Measurements from ENCODE around the gene APOBEC3C.
"Not testable (repeated sequence)": the region's sequence is repeated elsewhere in the genome, so short reads cannot be mapped to it uniquely, and the experiment has no call there.

Gene APOBEC3C

DNA sequence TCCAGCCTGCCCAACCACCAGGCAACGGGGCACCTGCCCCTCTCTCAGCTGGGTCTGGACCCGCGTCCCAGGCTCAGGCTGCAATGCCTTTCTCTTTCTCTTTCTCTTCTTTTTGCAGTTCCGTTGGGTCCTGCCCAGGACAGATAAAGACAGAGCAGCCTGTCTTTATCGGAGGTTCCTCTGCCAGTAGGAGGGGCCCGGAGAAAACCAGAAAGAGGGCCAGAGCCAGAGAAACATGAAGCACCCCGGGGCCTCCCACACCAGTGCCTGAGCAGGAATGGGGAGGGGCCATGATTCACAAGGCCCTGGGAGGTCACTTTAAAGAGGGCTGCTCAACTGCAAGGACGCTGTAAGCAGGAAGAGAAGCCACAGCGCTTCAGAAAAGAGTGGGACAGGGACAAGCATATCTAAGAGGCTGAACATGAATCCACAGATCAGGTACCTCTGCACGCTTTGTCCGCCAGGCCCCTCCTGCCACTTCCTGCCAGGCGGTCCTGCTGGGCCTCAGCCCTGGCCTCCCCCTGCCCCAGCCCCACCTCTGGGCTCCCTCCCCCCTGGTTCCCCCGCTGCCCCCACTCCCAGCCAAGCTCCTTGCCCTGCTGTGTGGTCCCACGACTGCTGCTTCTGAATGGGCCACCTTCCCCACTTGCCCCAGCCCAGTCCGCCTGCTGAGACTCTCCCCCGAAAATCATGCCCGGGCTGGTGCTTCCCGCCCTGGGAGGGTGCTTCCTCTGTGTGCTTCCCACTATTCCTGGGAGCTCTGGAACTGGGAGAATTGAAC, at the start of gene APOBEC3C:
TSS of gene APOBEC3C (plus strand) at position 316 of the 781 bp plus-strand sequence. CDS start at position 422, 106 bp downstream.
- peak; percentile 66 to 67 for DNase-seq (ENCODE audit: low read depth in 2 of 2)

DNA sequence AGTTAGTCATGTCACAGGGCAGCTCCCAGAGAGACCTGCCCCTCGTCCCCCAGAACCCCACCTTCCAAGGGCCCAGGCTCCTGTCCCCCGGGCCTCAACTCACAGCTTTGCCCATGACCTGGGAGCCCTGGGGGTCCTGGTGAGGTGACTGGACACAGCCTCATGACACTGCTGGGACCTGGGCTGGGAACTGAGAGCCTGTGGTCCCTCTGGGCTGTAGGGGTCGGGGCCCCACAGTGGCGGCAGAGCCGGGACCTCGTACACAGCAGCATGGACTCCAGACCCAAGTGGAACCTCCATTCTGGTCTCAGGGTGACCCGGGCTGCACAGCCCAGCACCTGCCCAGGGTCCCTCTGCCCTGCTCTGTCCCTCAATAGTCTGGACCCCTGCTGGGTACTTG, 49.8 kb upstream of the APOBEC3C start:
- no peak for DNase-seq (ENCODE audit: low read depth in 2 of 2)

DNA sequence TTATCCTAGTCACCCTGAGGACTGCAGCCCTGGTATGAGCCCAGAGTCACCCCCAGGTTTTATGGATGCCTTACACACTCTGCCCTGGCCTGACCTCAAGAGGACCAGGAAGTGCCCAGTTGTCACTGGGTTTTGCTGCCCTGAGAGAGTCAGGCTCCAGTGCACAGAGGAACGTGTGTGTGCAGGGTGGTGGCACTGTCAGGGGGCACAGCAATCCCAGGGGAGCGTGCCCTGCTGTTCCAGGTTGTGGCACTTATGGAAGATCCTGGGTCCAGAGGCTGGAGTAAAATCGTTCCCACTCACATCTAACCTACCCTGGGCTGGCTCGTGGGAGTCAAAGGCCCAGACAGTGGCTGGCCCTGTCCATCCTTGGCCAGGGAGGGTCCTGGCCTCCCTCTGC, 49.1 kb upstream of the APOBEC3C start:
- DNase-seq (ENCODE audit: low read depth in 2 of 2), result no peak

GRCh38 chr22:38965614-38966379, 48.3 kb upstream of the APOBEC3C start:
- DNase-seq (ENCODE audit: low read depth in 2 of 2), result no peak

- DNase-seq (ENCODE audit: low read depth in 2 of 2), result no peak
Observed at GRCh38 chr22:38966380-38966702, 47.7 kb upstream of the APOBEC3C start.

DNA sequence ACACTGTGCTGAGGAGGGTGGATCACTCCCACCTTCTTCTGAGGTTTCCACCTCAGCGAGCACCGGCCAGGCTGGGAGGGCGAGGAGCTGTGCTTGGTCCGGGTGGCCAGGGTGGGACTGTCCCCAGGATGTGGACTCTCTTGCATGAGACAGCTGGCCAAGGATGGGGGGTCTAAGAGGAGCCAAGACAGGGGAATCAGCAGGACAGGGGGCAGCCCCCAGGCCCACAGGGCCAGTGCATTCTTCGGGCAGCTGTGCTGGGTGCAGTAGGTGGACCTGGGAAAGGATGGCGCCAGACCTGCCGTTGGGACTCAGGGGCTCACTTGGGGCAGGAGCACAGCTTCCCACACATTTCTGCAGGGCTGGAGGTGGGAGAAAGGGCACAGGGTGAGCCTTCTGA, 47.1 kb upstream of the APOBEC3C start:
- DNase-seq (ENCODE audit: low read depth in 2 of 2), result no peak

- DNase-seq (ENCODE audit: low read depth in 2 of 2), result no peak
Observed at GRCh38 chr22:38967451-38968450, 46.3 kb upstream of the APOBEC3C start.

DNA sequence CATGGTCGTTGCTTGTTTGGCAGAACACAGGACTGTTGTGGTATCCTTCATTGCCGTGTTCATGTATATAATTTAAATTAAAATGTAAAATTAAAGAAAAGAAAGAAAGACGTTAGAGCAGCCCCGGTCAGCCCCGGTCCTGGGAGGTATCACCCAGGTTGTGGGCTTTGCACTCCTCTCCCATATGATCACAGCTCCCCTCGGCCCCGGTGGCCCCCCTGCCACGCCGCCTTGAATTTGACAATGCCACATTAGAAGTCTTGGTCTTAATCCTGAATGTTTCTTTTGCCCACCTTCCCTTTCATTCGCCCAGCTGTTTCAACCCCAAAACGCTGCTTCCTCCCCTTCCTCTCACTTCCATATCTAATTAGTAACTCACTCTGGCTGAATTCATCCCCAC, 45.3 kb upstream of the APOBEC3C start:
- no peak for DNase-seq (ENCODE audit: low read depth in 2 of 2)

DNA sequence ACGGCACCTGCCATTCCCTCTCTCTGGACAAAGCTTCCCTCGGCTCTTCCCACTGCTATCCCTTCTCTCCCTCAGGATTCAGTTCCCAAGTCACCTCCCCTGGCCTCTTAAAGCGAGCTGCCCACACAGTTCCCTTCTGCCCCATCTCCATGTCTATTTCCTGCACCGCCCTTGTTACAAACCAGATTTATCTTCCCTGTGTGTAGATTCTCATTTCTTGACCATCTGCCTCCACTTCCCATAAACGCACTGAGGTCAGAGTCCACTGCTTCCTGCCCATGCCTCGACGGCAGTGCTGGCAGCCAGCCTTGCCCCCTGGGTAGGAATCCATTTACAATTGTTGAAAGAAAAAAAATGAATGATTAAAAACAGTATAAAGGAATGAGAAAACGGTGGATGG, 43.5 kb upstream of the APOBEC3C start:
- DNase-seq (ENCODE audit: low read depth in 2 of 2), result no peak

DNA sequence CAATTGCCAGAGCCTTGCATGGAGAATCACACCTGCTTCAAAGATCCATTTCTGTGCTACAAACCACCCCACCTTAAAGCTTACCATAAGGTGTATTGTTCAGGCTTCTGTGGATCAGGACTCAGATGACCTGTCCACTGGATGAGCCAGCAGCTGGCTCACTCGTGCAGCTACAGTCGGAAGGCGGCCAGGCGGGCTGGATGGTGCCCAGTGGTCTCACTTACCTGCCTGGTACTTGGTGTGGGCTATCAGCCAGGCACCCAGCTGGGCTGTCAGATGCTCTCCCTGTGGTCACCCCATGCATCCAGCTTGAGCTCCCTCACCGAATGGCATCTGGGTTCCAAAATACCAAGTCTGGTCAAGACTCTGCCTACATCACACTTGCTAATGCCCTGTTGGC, 42.9 kb upstream of the APOBEC3C start:
- no peak for DNase-seq (ENCODE audit: low read depth in 2 of 2)

DNA sequence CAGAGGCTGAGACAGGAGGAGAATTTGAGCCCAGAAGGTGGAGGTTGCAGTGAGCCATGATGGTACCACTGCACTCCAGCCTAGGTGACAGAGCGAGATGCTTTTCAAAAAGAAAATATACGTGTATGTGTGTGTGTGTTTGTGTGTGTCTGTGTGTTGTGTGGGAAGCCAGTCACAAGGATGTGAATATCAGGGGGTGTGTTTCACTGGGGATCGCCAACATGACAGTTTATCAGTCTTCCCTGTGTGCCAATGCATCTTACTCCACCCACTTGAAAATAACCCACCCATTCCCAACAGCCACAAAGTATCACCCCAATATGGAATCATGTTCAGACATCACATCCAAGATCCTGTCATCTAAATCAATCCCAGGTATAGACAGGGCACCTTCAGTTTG, 42.3 kb upstream of the APOBEC3C start:
- no peak for DNase-seq (ENCODE audit: low read depth in 2 of 2)

DNA sequence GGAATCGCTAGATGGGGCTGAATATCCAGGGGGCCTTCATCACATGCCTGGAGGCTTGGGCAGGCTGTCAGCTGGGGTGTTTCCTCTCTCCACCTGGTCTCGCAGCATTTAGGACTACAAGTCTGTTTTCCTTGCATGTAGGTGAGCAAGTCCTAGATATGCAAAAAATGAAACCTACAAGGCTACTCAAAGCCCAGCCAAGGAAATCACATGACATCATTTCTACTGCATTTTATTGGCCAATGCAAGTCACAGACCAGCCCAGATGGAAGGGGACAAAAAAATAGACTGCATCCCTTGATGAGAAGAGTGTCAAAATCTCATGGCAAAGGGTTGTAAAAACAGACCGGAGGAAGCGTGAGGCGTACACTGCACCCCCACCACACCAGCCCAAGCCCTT, 41.5 kb upstream of the APOBEC3C start:
- no peak for DNase-seq (ENCODE audit: low read depth in 2 of 2)

- peak in 1 of 2 donors; percentile 24 for DNase-seq (ENCODE audit: low read depth in 2 of 2)
Observed at GRCh38 chr22:38973289-38974169, 40.5 kb upstream of the APOBEC3C start.

GRCh38 chr22:38974170-38974825, 39.8 kb upstream of the APOBEC3C start:
- no peak for DNase-seq (ENCODE audit: low read depth in 2 of 2)

- DNase-seq (ENCODE audit: low read depth in 2 of 2), result no peak
Observed at GRCh38 chr22:38974826-38975175, 39.3 kb upstream of the APOBEC3C start.

GRCh38 chr22:38977289-38977688, 36.8 kb upstream of the APOBEC3C start:
- DNase-seq (ENCODE audit: low read depth in 2 of 2), result not testable (repeated sequence)

DNA sequence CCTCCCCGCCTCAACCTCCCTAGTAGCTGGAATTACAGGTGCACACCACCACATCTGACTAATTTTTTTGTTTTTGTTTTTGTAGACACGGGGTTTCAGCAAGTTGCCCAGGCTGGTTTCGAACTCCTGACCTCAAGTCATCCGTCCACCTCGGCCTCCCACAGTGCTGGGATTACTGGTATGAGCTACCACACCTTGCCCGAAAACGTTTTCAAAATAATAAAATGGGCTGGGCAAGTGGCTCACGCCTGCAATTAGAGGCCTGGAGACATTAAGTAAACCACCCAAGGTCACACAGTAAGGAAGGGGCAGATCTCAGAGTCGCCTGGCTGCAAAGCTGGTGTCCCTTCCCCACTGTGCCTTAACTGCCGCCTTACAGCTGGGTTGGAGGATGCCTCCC, 33.5 kb upstream of the APOBEC3C start:
- not testable (repeated sequence) for DNase-seq (ENCODE audit: low read depth in 2 of 2)

DNA sequence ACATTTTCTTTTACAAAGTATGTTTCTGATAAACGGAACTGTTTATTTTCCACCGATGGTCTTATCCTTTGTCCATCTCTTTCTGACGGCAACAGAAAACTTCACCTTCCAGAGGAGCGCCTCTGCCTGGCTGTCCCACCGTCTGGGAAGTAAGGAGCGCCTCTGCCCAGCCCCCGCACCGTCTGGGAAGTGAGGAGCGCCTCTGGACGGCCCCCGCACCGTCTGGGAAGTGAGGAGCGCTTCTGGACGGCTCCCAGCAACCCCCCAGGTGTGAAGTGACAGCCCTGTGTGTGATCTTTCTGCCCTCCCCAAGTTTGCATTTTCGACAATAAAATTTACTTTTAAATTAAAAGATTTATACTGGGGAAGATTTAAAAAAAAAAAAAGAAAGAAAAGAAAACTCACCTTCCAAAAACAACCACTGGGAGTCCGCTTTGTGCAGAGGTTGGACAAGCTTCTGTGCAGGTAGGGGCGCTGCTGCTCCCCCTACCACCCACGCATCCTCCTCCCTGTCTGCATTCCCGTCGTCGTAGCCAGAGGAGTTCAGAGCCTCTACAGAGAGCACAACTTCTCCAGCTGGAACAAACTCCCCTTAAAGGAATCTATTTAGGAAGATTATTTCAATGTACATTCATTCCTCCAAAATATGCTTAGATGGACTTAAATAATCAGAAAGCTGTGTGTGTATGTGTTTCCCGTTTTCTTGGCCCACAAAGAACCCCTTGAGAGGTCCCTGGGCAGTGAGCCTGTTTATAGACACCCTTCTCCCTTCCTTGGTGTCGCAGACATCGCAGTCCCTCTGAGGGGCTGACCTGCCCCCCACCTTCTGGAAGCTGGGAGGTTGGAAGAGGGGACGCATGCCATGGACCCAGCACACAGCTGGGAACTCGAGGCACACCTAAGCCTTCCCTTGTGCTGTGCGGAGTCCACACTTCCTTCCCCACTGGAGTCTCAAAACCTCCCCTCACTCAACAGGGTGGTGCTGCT, 32.8 kb upstream of the APOBEC3C start:
- no peak for DNase-seq (ENCODE audit: low read depth in 2 of 2)

All from stimulated activated CD8-positive, alpha-beta memory T cell treated with anti-CD3 and anti-CD28 coated beads, Interleukin-15, amount 100 ng/mL, for 4 hours (primary cell).